Fibroblast of pulmonary artery (primary cell): ENCODE measurements around the gene TREM1.

Source experiments
- DNase-seq: peaks from one replicate; pipeline ENCODE4 v3.0.0-alpha.2; 2010; ENCODE audit warnings: low read depth
- H3K4me3 ChIP-seq: replicated peaks from 2 replicates; pipeline ENCODE4 v1.5.1; 2011; ENCODE audit warnings: low read depth, mild to moderate bottlenecking, control low read depth, low read length, moderate library complexity
- CTCF ChIP-seq: IDR thresholded peaks from 2 replicates; pipeline ENCODE4 v1.5.1; 2011; ENCODE audit warnings: mild to moderate bottlenecking, control low read depth, low read length, inconsistent platforms; ENCODE audit errors: missing control alignments

TREM1 gene

GRCh38 chr6:41272591-41273240 is 13.8 kb downstream of the TREM1 start:
- H3K4me3 ChIP-seq = no peak overlapping the region
- no peak for DNase-seq
- TF ChIP-seq CTCF = no peak

GRCh38 chr6:41271901-41272395 is 14.5 kb downstream of the TREM1 start:
- no peak for TF ChIP-seq CTCF
- H3K4me3 ChIP-seq = no peak overlapping the region
- DNase-seq = no peak

- no peak for DNase-seq
- TF ChIP-seq CTCF = no peak
- no peak overlapping the region for H3K4me3 ChIP-seq
Measured at GRCh38 chr6:41269716-41270115, 16.8 kb downstream of the TREM1 start.

GRCh38 chr6:41269166-41269565 is 17.3 kb downstream of the TREM1 start:
- H3K4me3 ChIP-seq = no peak overlapping the region
- no peak for DNase-seq
- no peak for TF ChIP-seq CTCF

GRCh38 chr6:41268478-41268877 is 18.0 kb downstream of the TREM1 start:
- TF ChIP-seq CTCF = no peak
- DNase-seq = no peak
- H3K4me3 ChIP-seq = no peak overlapping the region

- no peak overlapping the region for H3K4me3 ChIP-seq
- no peak for DNase-seq
- no peak for TF ChIP-seq CTCF
Measured at GRCh38 chr6:41266541-41266940, 19.9 kb downstream of the TREM1 start.

- no peak for DNase-seq
- H3K4me3 ChIP-seq = no peak overlapping the region
- TF ChIP-seq CTCF = no peak
Measured at GRCh38 chr6:41263267-41263666, 23.2 kb downstream of the TREM1 start.
